GM21529 (cell line): ENCODE data around the gene STIM1.
"Not testable (repeated sequence)": the region's sequence is repeated elsewhere in the genome, so short reads cannot be mapped to it uniquely, and the experiment has no call there.

Experiments used
- ATAC-seq: cut with Tn5 transposase; IDR thresholded peaks from one replicate; pipeline ENCODE4 v1.9.1; 2021; ENCODE audit not compliant: unreplicated experiment

The STIM1 gene

GRCh38 chr11:3970108-3970507 is 114.6 kb downstream of the STIM1 start:
- ATAC-seq, result no peak

GRCh38 chr11:3971756-3972404 is 116.4 kb downstream of the STIM1 start:
- no peak for ATAC-seq

- no peak for ATAC-seq
Measured at GRCh38 chr11:3972431-3972830, 117.0 kb downstream of the STIM1 start.

GRCh38 chr11:3977078-3977477 is 121.6 kb downstream of the STIM1 start:
- no peak for ATAC-seq

- ATAC-seq, result no peak
Measured at GRCh38 chr11:3981084-3981633, 125.7 kb downstream of the STIM1 start.

- ATAC-seq, result no peak
Measured at GRCh38 chr11:3982431-3982830, 127.0 kb downstream of the STIM1 start.

- no peak for ATAC-seq
Measured at GRCh38 chr11:3983101-3983500, 127.6 kb downstream of the STIM1 start.

GRCh38 chr11:3984896-3985295 is 129.4 kb downstream of the STIM1 start:
- ATAC-seq, result no peak

- no peak for ATAC-seq
Measured at GRCh38 chr11:3985631-3986030, 130.2 kb downstream of the STIM1 start.

GRCh38 chr11:3986301-3986700 is 130.8 kb downstream of the STIM1 start:
- no peak for ATAC-seq

- ATAC-seq, result no peak
Measured at GRCh38 chr11:3989276-3989920, 133.9 kb downstream of the STIM1 start.

- no peak for ATAC-seq
Measured at GRCh38 chr11:3989921-3990290, 134.4 kb downstream of the STIM1 start.

- no peak for ATAC-seq
Measured at GRCh38 chr11:3990406-3990805, 134.9 kb downstream of the STIM1 start.

- ATAC-seq, result no peak
Measured at GRCh38 chr11:3992964-3993363, 137.5 kb downstream of the STIM1 start.

GRCh38 chr11:3994030-3994640 is 138.7 kb downstream of the STIM1 start:
- ATAC-seq, result no peak

- ATAC-seq, result no peak
Measured at GRCh38 chr11:3995307-3995706, 139.8 kb downstream of the STIM1 start.

- ATAC-seq, result no peak
Measured at GRCh38 chr11:3995949-3996554, 140.6 kb downstream of the STIM1 start.

GRCh38 chr11:3996651-3997050 is 141.2 kb downstream of the STIM1 start:
- ATAC-seq, result no peak

GRCh38 chr11:4004753-4005152 is 149.3 kb downstream of the STIM1 start:
- ATAC-seq, result not testable (repeated sequence)

- no peak for ATAC-seq
Measured at GRCh38 chr11:4006946-4007680, 151.6 kb downstream of the STIM1 start.

GRCh38 chr11:4008116-4008515 is 152.7 kb downstream of the STIM1 start:
- ATAC-seq, result no peak
